Fibroblast of lung (primary cell): Measurements from ENCODE around the gene DENND6B. TPM values are rescaled to one million over a fixed set of nuclear protein-coding genes. Genes with fewer than 3 reads are reported as not detected.

Source experiments
- DNase-seq, 2 donors: peaks; one replicate each; pipeline versions ENCODE4 v3.0.0 to v3.0.0-alpha.2; 2010; ENCODE audit warnings: low read depth in 2 of 2
- H2AFZ ChIP-seq: 2 replicates; pipeline ENCODE4 v1.5.1; 2012; ENCODE audit warnings: low read length, control low read depth, inconsistent platforms
- H3K27ac ChIP-seq: 2 replicates; pipeline ENCODE4 v1.5.1; 2011; ENCODE audit warnings: low read length, control low read depth; ENCODE audit not compliant: insufficient read depth
- H3K27me3 ChIP-seq: 2 replicates; pipeline ENCODE4 v1.5.1; 2011; ENCODE audit warnings: mild to moderate bottlenecking, low read length; ENCODE audit not compliant: control insufficient read depth, insufficient read depth
- H3K36me3 ChIP-seq: 2 replicates; pipeline ENCODE4 v1.5.1; 2011; ENCODE audit warnings: low read length; ENCODE audit not compliant: control insufficient read depth, insufficient read depth
- H3K4me1 ChIP-seq: 2 replicates; pipeline ENCODE4 v1.5.1; 2011; ENCODE audit warnings: low read length; ENCODE audit not compliant: control insufficient read depth, insufficient read depth; ENCODE audit errors: extremely low read depth
- H3K4me2 ChIP-seq: 2 replicates; pipeline ENCODE4 v1.5.1; 2011; ENCODE audit warnings: low read length, control low read depth; ENCODE audit not compliant: insufficient read depth; ENCODE audit errors: extremely low read depth
- H3K4me3 ChIP-seq, 4 experiments: fragments of 200-600 bp in 1 of 4; sonication (generic) in 1 of 4; replicated peaks in 1 of 4; 2 replicates each; pipeline ENCODE4 v1.5.1; 2011 to 2016; ENCODE audit warnings: low read length in 4 of 4, low read depth in 3 of 4, mild to moderate bottlenecking in 3 of 4, control low read depth in 2 of 4, inconsistent platforms in 1 of 4, mixed read lengths in 1 of 4; ENCODE audit not compliant: insufficient read depth in 1 of 4; ENCODE audit errors: control extremely low read depth in 1 of 4
- H3K79me2 ChIP-seq: 2 replicates; pipeline ENCODE4 v1.5.1; 2012; ENCODE audit warnings: mild to moderate bottlenecking, low read length, inconsistent platforms; ENCODE audit not compliant: control insufficient read depth, insufficient read depth
- H3K9ac ChIP-seq: 2 replicates; pipeline ENCODE4 v1.5.1; 2011; ENCODE audit warnings: mild to moderate bottlenecking, low read length, control low read depth; ENCODE audit not compliant: insufficient read depth
- H3K9me3 ChIP-seq: 2 replicates; pipeline ENCODE4 v1.5.1; 2012; ENCODE audit warnings: low read depth, low read length; ENCODE audit not compliant: control insufficient read depth, insufficient read depth
- H4K20me1 ChIP-seq: 2 replicates; pipeline ENCODE4 v1.5.1; 2011; ENCODE audit warnings: low read length; ENCODE audit not compliant: control insufficient read depth, insufficient read depth; ENCODE audit errors: extremely low read depth
- EZH2 ChIP-seq: IDR thresholded peaks from 2 replicates; pipeline ENCODE4 v1.5.1; 2012; ENCODE audit warnings: low read length, control low read depth, mild to moderate bottlenecking; ENCODE audit errors: missing control alignments
- polyA plus RNA-seq, 2 donors: library from polyadenylated mRNA; depleted of rRNA in 1 of 2; stranded (reverse) in 1 of 2; unstranded in 1 of 2; fragments of >200 nt; gene quantifications; 2 replicates each; pipeline ENCODE4 v1.2.1, GENCODE V29; 2011 to 2012; ENCODE audit warnings: missing spikeins in 1 of 2
- total RNA-seq: library from RNA; depleted of rRNA; stranded (reverse); fragments of >200 nt; gene quantifications from 2 replicates; pipeline ENCODE4 v1.2.1, GENCODE V29; 2014
- TF ChIP-seq, protein P1 (sequence below), 2 donors: IDR thresholded peaks in 1 of 2; conservative IDR thresholded peaks in 1 of 2; 1 replicate in 1 of 2; 2 replicates in 1 of 2; pipeline ENCODE4 v1.5.1; 2011 to 2012; ENCODE audit warnings: low read length in 2 of 2, control low read depth in 1 of 2, inconsistent platforms in 1 of 2, low read depth in 1 of 2, mild to moderate bottlenecking in 1 of 2

DENND6B gene
- total and polyA plus RNA-seq, 2 donors (not counting 1 experiment from before 2014, with no cell fraction given): 1.9 to 2.0 TPM

DNA sequence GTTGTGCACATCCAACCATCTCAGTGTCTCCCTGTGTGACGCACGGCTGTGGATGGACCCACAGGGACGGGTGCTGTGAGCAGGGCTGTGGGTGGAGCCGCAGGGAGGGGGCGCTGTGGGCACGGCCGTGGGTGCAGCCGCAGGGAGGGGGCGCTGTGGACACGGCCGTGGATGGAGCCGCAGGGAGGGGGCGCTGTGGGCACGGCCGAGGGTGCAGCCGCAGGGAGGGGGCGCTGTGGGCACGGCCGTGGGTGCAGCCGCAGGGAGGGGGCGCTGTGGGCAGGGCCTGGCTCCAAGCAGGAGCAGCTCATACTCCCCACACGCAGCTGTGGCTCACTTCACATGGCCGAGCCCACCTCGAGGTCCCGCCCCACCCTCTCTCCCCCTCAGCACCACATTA lies 50.7 kb downstream of the DENND6B start:
- Histone ChIP-seq H3K9ac (no peak overlapping the region), H3K9me3 (no peaks in the 10 kb centered on the region), H3K4me1 (peaks cover 4% of the 10 kb centered on the region), H2AFZ (no peak overlapping the region), H3K79me2 (peaks cover 1% of the 10 kb centered on the region), H3K4me3 (no peak overlapping the region), H3K27ac (no peak overlapping the region), H4K20me1 (no peaks in the 10 kb centered on the region), H3K4me2 (no peak overlapping the region), H3K27me3 (no peaks in the 10 kb centered on the region), H3K36me3 (peaks cover 56% of the 10 kb centered on the region)
- TF ChIP-seq, protein P1, sequence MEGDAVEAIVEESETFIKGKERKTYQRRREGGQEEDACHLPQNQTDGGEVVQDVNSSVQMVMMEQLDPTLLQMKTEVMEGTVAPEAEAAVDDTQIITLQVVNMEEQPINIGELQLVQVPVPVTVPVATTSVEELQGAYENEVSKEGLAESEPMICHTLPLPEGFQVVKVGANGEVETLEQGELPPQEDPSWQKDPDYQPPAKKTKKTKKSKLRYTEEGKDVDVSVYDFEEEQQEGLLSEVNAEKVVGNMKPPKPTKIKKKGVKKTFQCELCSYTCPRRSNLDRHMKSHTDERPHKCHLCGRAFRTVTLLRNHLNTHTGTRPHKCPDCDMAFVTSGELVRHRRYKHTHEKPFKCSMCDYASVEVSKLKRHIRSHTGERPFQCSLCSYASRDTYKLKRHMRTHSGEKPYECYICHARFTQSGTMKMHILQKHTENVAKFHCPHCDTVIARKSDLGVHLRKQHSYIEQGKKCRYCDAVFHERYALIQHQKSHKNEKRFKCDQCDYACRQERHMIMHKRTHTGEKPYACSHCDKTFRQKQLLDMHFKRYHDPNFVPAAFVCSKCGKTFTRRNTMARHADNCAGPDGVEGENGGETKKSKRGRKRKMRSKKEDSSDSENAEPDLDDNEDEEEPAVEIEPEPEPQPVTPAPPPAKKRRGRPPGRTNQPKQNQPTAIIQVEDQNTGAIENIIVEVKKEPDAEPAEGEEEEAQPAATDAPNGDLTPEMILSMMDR (conservative IDR thresholded peaks at IDR 0.05 in 1 of 2, IDR thresholded peaks at IDR 0.05 in 1 of 2; ENCODE audit: low read depth in 1 of 2, low read length in 2 of 2): peak; percentile 19 to 22
- TF ChIP-seq EZH2: no peak
- peak; percentile 51 for DNase-seq

DNA sequence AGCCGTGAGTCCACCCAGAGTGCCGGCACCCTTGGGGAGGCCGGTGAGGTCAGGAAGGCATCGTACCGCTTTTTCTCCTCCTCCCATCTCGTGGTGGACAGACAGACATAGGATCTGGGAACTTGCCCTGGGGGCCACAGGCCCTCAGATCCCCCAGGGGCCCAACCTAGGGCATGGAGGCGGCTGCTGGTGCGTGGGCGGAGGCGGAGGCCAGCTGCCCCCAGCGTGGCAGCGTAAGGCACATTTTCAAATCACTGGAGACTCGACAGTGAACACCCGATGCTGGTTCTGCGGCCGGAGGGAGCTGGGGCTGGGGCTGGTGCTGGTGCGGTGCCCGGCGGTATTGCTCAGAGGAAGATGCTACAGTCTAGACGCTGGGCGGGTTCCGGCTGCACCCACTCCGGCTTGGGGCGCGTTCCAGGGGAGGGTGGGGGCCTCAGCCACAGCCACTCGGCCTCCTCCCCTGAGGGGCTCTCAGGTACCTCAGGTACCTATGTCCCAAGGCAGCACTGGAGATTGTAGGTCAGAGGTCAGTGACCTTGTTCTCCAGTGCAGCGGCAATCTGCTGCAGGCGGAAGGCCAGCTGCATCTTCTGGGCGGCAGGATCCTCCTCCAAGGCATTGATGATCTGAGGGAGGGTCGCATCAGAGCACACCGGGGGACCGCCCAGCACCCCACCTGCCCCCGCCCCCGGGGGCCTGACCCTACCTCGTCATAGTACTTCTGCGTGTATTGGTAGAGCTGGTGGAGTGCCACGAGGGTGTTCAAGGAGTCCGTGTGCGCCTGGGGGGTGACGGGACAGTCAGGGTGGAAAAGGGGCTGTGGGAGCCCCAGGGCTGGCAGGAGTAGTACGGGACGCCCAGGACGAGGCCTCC lies 51.4 kb downstream of the DENND6B start:
- no peak for TF ChIP-seq EZH2
- TF ChIP-seq, protein P1 (conservative IDR thresholded peaks at IDR 0.05 in 1 of 2, IDR thresholded peaks at IDR 0.05 in 1 of 2; ENCODE audit: low read depth in 1 of 2, low read length in 2 of 2): no peak
- peaks cover 10% of the 10 kb centered on the region for H3K4me1 ChIP-seq
- no peak overlapping the region for H2AFZ ChIP-seq
- no peak overlapping the region for H3K27ac ChIP-seq
- no peaks in the 10 kb centered on the region for H3K27me3 ChIP-seq
- H3K79me2 ChIP-seq: peaks cover 1% of the 10 kb centered on the region
- no peak overlapping the region for H3K4me3 ChIP-seq
- no peaks in the 10 kb centered on the region for H3K9me3 ChIP-seq
- DNase-seq: no peak
- H3K36me3 ChIP-seq: peaks cover 49% of the 10 kb centered on the region
- H4K20me1 ChIP-seq: no peaks in the 10 kb centered on the region
- no peak overlapping the region for H3K9ac ChIP-seq
- no peak overlapping the region for H3K4me2 ChIP-seq

DNA sequence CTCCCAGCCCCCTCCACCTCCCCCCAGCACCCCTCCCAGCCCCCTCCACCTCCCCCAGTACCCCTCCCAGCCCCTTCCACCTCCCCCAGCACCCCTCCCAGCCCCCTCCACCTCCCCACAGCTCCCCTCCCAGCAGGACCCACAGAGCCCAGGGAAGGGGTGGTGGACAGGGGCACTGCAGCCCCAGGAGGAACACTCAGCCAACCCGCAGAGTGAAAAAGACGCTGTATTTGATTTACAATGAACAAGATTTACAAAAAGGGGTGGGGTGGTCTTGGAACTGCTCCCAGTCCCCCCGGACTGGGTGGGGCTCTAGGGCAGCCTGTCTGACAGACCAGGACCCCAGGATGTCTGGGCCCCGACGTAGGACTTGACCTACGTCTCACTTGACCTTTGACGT lies 52.0 kb downstream of the DENND6B start:
- peaks cover 1% of the 10 kb centered on the region for H3K79me2 ChIP-seq
- H3K9ac ChIP-seq: no peak overlapping the region
- H3K4me2 ChIP-seq: no peak overlapping the region
- H3K4me3 ChIP-seq: no peak overlapping the region
- H4K20me1 ChIP-seq: no peaks in the 10 kb centered on the region
- TF ChIP-seq, protein P1 (conservative IDR thresholded peaks at IDR 0.05 in 1 of 2, IDR thresholded peaks at IDR 0.05 in 1 of 2; ENCODE audit: low read depth in 1 of 2, low read length in 2 of 2): no peak
- no peak for TF ChIP-seq EZH2
- H2AFZ ChIP-seq: no peak overlapping the region
- H3K27me3 ChIP-seq: no peaks in the 10 kb centered on the region
- H3K27ac ChIP-seq: no peak overlapping the region
- H3K9me3 ChIP-seq: no peaks in the 10 kb centered on the region
- H3K4me1 ChIP-seq: peaks cover 10% of the 10 kb centered on the region
- H3K36me3 ChIP-seq: peaks cover 42% of the 10 kb centered on the region
- DNase-seq: no peak
